GM10266 (cell line): Measurements from ENCODE around the gene RAI1.

Experiments used
- DNase-seq: peaks from one replicate; pipeline ENCODE4 v3.0.0; 2012; ENCODE audit errors: extremely low spot score
- CTCF ChIP-seq: IDR thresholded peaks from 2 replicates; pipeline ENCODE4 v1.5.1; 2012; ENCODE audit warnings: mild to moderate bottlenecking, low read depth; ENCODE audit not compliant: control insufficient read depth, insufficient read depth; ENCODE audit errors: missing control alignments

Gene RAI1

GRCh38 chr17:17765359-17766076 lies 84.3 kb downstream of the RAI1 start:
- DNase-seq = no peak
- no peak for TF ChIP-seq CTCF

GRCh38 chr17:17766077-17766743 lies 85.0 kb downstream of the RAI1 start:
- DNase-seq = peak; percentile 76

GRCh38 chr17:17766744-17767120 lies 85.5 kb downstream of the RAI1 start:
- TF ChIP-seq CTCF = no peak
- DNase-seq = no peak

More at GRCh38 chr17:17766077-17766743, 85.0 kb downstream of the RAI1 start:
- TF ChIP-seq CTCF = no peak

- DNase-seq = no peak
- TF ChIP-seq CTCF = no peak
Observed at GRCh38 chr17:17767154-17767869, 86.1 kb downstream of the RAI1 start.

- TF ChIP-seq CTCF = no peak
Observed at GRCh38 chr17:17767887-17768418, 86.7 kb downstream of the RAI1 start.

GRCh38 chr17:17768424-17769088 lies 87.3 kb downstream of the RAI1 start:
- no peak for TF ChIP-seq CTCF
- DNase-seq = no peak

More at GRCh38 chr17:17767887-17768418, 86.7 kb downstream of the RAI1 start:
- DNase-seq = no peak
